ENCODE data around the gene IFT20. TPM values are rescaled to one million over a fixed set of nuclear protein-coding genes. Genes with fewer than 3 reads are reported as not detected.

IFT20 gene
- total and polyA plus RNA-seq, 4 donors: 29.5 to 74.1 (median 35.8) TPM

GRCh38 chr17:28363186-28363585 is 27.9 kb upstream of the IFT20 start:
- H3K9me3 ChIP-seq (ENCODE audit: control insufficient read depth in 4 of 4, insufficient read depth in 3 of 4, low read length in 3 of 4): no peaks in the 10 kb centered on the region
- ATAC-seq (ENCODE audit: insufficient read depth, low FRiP score) (no peak), DNase-seq (no peak)
- WGBS, 2 donors: 91 to 92% methylated on average over 5 of the region's 5 CpGs
- H3K9ac ChIP-seq (ENCODE audit: insufficient read depth in 1 of 2, low read length in 2 of 2): no peak overlapping the region
- no peak for TF ChIP-seq CTCF (IDR thresholded peaks at IDR 0.05; ENCODE audit: control extremely low read depth, extremely low read depth)
- H3K4me1 ChIP-seq (ENCODE audit: control insufficient read depth in 5 of 5, insufficient read depth in 5 of 5, low read length in 5 of 5): peaks cover 0 to 4% (median 3%) of the 10 kb centered on the region in 5 donors
- no peaks in the 10 kb centered on the region for H3K27me3 ChIP-seq (ENCODE audit: control insufficient read depth in 3 of 3, insufficient read depth in 3 of 3, low read length in 2 of 3)
- no peak overlapping the region for H3K27ac ChIP-seq (ENCODE audit: low read depth in 1 of 2, low read length in 1 of 2)
- peaks cover 21 to 42% (median 23%) of the 10 kb centered on the region in 4 donors for H3K36me3 ChIP-seq (ENCODE audit: control insufficient read depth in 4 of 4, insufficient read depth in 4 of 4, low read length in 4 of 4)
- no peak overlapping the region for H3K4me3 ChIP-seq

- no peak for TF ChIP-seq CTCF (IDR thresholded peaks at IDR 0.05; ENCODE audit: control extremely low read depth, extremely low read depth)
- peak overlapping the region; percentile 100 for H3K4me3 ChIP-seq
- DNase-seq: no peak
- H3K4me1 ChIP-seq (ENCODE audit: control insufficient read depth in 5 of 5, insufficient read depth in 5 of 5, low read length in 5 of 5): peaks cover 3 to 20% (median 7%) of the 10 kb centered on the region in 5 donors
- peak overlapping the region in 1 of 2 donors; percentile 17 for H3K9ac ChIP-seq (ENCODE audit: insufficient read depth in 1 of 2, low read length in 2 of 2)
- H3K9me3 ChIP-seq (ENCODE audit: control insufficient read depth in 4 of 4, insufficient read depth in 3 of 4, low read length in 3 of 4): no peaks in the 10 kb centered on the region
- H3K27me3 ChIP-seq (ENCODE audit: control insufficient read depth in 3 of 3, insufficient read depth in 3 of 3, low read length in 2 of 3): no peaks in the 10 kb centered on the region
- H3K36me3 ChIP-seq (ENCODE audit: control insufficient read depth in 4 of 4, insufficient read depth in 4 of 4, low read length in 4 of 4): peaks cover 18 to 40% (median 38%) of the 10 kb centered on the region in 4 donors
- no peak for ATAC-seq (ENCODE audit: insufficient read depth, low FRiP score)
- WGBS, 2 donors: 2 to 6% methylated on average over 4 of the region's 4 CpGs
- peak overlapping the region; percentile 77 to 93 for H3K27ac ChIP-seq (ENCODE audit: low read depth in 1 of 2, low read length in 1 of 2)
Measured at GRCh38 chr17:28357901-28358197, 22.6 kb upstream of the IFT20 start.

- H3K9me3 ChIP-seq (ENCODE audit: control insufficient read depth in 4 of 4, insufficient read depth in 3 of 4, low read length in 3 of 4): no peaks in the 10 kb centered on the region
- no peak for TF ChIP-seq CTCF (IDR thresholded peaks at IDR 0.05; ENCODE audit: control extremely low read depth, extremely low read depth)
- peak; percentile 100 for ATAC-seq (ENCODE audit: insufficient read depth, low FRiP score)
- WGBS, 2 donors: 0% methylated on average over 65 to 80 of the region's 80 CpGs
- H3K36me3 ChIP-seq (ENCODE audit: control insufficient read depth in 4 of 4, insufficient read depth in 4 of 4, low read length in 4 of 4): peaks cover 21 to 41% (median 39%) of the 10 kb centered on the region in 4 donors
- peak within 1 kb of the TSS; percentile 100 for H3K4me3 ChIP-seq
- peak within 1 kb of the TSS; percentile 97 to 98 for H3K27ac ChIP-seq (ENCODE audit: low read depth in 1 of 2, low read length in 1 of 2)
- H3K27me3 ChIP-seq (ENCODE audit: control insufficient read depth in 3 of 3, insufficient read depth in 3 of 3, low read length in 2 of 3): no peaks in the 10 kb centered on the region
- H3K4me1 ChIP-seq (ENCODE audit: control insufficient read depth in 5 of 5, insufficient read depth in 5 of 5, low read length in 5 of 5): peaks cover 3 to 20% (median 7%) of the 10 kb centered on the region in 5 donors
- peak within 1 kb of the TSS; percentile 87 to 91 for H3K9ac ChIP-seq (ENCODE audit: insufficient read depth in 1 of 2, low read length in 2 of 2)
- DNase-seq: peak; percentile 96 to 98 (median 96)
Measured at GRCh38 chr17:28357061-28357900, 22.0 kb upstream of the IFT20 start, which contains the start of gene POLDIP2. Gene POLDIP2 (minus strand): TSS chr17:28357527. CDS start chr17:28357448, 79 bp downstream.

Measured in lung (tissue), 12 donors.